Epidermal melanocyte (primary cell): ENCODE results near the gene PRICKLE3.
"Not testable (repeated sequence)": the region's sequence is repeated elsewhere in the genome, so short reads cannot be mapped to it uniquely, and the experiment has no call there.

Source experiments
- DNase-seq: peaks from one replicate; pipeline ENCODE4 v3.0.0; 2011; ENCODE audit warnings: low spot score; ENCODE audit not compliant: insufficient read length

Gene PRICKLE3

DNA sequence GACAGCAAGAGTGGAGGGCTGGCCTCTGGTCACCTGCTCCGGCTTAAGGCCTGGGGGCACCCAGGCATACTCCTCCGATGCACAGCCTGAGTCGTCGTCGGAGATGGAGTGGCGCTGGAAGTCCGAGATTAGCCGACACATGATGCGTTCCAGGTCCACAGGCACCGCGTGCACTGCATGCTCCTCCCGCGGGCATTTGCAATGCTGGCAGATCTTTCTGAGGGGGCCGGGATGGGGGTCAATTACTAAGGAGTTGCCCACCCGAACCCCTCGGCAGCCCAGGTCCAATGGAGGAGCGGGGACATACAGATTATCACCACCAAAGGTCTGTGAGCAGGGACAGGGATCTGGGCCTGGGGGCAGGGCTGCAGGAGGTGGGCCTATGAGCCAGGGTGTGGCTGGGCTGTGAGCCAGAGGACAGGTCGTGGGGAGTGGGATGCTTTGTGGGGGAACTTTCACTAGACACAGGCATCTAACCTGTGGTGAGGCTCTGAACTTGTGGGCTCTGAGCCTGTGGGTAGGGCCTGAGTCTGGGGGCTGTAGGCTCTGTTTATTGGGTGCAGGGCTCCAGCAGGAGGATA, 2.4 kb downstream of the PRICKLE3 start:
- no peak for DNase-seq

- DNase-seq: no peak
Measured at GRCh38 chrX:49179358-49179757, 6.8 kb downstream of the PRICKLE3 start.

DNA sequence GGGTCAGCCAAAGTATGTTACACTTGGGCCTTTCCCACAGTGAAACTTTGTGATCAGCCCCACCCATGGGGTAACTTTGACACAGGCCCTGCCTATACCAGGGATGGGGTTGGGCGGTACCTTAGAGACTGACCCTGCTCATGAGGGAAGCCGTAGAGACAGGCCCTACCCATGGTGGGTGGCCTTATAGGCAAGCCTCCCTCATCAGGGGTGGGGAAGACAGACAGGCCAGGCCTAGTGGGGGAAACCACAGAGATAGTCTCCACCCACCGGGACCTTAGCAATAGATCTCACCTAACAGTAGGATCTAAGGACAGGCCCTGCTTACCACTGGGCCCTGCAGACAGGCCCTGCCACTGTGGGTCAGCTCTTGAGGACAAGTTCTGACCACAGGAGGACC, 7.6 kb downstream of the PRICKLE3 start:
- no peak for DNase-seq

GRCh38 chrX:49177873-49178480, 8.2 kb downstream of the PRICKLE3 start:
- no peak for DNase-seq

DNA sequence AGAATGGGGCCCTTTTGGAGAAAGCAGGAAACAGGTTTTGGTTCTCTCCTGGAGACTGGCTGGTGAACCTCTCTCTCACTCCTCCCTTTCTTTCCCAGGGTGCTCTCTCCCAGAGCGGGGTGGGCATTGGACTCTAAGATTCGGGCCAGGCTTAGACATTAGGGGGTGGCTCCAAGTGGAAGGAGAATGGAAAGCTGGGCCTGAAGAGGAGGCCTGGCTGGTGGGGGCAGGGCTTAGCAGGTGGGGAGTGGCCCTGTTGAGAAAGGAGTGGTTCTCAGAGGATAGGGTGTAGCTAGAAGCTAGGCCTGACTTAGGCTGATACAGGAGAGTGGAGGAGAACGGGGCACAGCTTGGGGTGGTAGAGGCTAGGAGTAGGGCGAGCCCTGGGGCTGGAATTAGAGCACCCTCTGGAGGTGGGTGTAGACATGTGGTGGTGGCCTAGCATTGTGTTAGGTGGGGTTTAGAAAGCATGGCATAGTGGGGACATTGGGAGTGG, 8.8 kb downstream of the PRICKLE3 start:
- DNase-seq: no peak

GRCh38 chrX:49176421-49177326, 9.5 kb downstream of the PRICKLE3 start:
- DNase-seq: no peak

DNA sequence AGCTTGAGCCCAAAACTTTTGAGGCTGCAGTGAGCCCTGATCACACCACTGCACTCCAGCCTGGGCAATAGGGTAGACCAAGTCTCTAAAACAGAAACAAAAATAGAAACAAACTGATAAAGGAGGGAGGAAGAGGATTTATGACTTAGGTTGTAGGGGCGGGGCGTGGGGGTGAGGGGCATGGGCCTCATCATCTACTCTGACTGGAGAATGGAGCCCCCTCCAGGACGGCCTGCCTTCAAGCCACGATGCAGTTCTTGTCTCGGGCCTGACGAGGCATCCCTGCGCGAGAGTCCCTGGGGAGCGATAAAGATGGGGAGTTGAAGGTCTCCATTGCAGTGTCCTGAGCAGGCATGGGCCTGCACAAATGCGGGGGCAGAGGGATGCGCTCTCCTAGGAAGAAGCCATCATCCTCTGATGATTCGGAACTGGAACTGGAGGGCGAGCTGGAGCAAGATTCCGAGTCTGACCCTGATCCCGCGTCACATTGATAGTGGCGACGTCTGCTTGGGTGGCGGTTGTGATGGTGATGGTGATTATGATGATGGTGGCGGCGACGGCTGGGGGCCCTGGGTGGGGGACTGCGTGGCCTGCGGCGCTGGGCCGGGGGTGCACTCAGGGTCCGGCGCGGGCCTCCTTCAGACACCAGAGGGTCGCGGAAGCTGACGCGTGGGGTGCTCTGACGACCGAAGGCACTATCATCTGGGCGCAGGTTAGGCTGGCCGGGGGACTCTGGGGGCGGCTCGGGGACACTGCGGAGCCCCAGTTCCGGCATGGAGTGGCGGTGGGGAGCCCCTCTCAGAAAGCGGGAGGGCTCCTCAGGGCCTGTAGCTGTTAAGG, 10.5 kb downstream of the PRICKLE3 start:
- no peak for DNase-seq

- DNase-seq: no peak
Measured at GRCh38 chrX:49174723-49175122, 11.4 kb downstream of the PRICKLE3 start.

- DNase-seq: not testable (repeated sequence)
Measured at GRCh38 chrX:49173544-49173943, 12.6 kb downstream of the PRICKLE3 start.

DNA sequence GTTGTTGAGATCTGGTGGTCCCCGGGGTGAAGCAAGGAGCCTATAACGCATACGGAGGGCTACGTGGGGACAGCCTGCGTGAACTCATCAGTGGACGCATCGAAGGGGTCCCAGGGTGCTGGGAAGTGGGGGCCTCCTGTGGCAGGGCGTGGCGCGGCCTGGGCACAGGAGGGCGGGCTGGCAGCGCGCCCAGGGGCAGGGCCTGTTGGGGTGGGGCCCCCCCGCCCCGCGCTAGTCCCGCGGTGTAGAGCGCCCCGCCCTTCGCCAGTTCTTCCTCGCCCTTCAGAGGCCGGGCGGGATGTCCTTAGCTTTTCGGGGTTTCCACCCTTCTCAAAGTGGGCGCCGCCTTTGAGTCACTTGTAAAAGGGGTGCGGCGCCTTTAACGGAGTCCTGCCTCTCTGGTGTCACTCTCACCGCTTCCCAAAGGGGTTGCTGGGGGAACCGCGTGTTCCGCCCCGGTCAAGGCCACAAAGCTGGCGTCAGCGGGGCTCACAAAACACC, 13.8 kb downstream of the PRICKLE3 start:
- no peak for DNase-seq

DNA sequence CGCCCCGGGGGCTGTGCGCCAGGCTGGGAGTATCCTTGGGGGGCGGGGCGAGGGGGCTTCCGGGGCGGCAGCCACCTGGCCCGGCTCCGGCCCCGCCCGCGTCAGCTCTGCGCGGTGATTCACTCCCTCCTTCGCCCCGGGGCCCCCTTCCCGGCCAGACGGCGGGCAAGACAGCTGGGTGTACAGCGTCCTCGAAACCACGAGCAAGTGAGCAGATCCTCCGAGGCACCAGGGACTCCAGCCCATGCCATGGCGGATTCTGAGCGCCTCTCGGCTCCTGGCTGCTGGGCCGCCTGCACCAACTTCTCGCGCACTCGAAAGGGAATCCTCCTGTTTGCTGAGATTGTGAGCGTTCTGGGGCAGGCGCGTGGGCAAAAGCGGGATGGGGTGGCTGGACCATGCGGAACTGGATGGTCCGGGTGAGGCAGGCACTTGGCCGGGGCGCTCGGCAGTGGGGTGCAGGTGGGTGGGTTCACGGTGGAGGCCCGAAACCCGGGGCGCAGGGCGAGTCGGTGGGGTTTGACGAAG, 14.4 kb downstream of the PRICKLE3 start, which contains the start of gene PLP2:
PLP2 (plus strand) TSS at position 147 of the 528 bp plus-strand sequence; CDS start at position 250, 103 bp downstream.
- no peak for DNase-seq

DNA sequence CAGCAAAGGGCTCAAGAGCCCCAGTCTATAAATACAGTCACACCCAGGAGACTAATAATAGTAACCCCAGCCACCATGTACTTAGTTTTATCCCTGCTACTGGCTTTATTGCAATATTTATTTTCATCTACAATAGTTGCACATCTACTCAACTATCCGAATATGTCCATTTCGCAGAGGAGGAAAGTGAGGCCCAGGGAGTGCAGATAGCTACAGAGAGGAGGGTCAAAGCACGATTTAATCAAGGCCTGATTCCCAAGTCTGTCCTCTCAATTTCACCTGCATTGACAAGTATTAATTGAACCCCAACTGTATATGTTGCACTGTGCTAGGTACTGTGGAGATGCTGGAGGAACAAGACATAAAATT, 18.4 kb downstream of the PRICKLE3 start:
- no peak for DNase-seq

DNA sequence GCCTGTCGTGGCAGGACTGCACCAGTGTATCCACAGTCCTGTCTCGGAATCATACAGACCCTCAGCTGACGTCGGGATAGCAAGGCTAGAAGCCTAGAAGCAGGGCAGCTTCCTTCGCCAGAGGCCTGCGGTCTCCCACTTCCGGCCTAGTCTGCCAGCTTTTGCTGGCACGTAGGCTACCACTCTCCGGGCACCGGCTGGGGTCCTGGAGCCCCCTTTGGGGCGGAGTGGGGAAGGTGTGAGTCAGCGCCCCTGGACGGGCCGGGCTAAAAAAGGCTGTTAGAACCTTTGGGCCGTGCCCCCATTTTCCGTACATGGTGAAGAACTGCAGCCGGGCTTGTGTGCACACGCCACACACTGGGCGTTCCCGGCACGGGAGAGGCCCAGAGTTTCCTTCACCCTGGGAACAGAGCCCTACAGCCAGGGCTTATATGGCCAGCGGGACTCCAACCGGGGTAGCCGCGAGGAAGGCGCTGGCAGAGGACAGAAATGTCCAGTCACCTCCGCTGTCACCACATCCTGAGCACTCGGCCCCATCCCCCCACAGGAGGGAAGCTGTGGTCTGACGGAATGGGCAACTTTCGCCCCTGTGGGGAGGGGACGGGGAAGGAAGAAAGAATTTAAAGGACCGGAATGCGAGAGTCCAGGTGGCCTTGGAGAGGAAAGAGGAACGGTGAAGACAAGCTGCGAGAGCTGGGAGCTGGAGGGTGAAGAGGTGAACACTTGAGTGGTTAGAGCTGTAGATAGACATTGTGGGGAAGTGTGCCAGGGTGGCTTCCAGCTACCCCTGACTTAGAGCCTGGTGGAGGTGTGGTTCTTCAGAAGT, 19.0 kb downstream of the PRICKLE3 start:
- DNase-seq: no peak

- no peak for DNase-seq
Measured at GRCh38 chrX:49165901-49166881, 20.0 kb downstream of the PRICKLE3 start.

DNA sequence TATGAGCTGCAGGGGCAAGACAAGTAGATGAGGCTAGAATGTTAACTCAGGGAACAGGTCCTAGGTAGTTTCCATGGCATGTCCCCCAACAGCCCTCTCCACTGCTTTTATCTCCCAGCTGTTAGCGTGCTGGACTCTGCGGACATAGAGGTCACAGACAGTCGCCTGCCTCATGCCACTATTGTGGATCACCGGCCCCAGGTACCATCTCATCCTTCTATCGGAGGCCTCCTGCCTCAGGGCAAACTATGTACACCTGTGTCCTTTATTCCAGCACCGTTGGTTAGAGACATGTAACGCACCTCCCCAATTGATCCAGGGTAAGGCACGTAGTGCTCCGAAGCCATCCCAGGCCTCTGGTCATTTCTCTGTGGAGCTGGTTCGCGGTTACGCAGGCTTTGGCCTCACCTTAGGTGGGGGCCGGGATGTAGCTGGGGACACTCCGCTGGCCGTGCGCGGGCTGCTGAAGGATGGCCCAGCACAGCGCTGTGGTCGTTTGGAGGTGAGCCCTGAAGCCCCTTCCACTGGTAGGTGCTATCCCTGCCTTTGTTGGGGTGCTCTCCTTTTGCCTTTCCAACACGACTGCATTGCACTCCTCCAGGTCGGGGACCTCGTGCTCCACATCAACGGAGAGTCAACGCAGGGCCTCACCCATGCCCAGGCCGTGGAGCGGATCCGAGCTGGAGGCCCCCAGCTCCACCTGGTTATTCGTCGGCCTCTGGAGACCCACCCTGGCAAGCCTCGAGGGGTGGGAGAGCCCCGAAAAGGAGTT, 21.4 kb downstream of the PRICKLE3 start:
- DNase-seq: no peak

DNA sequence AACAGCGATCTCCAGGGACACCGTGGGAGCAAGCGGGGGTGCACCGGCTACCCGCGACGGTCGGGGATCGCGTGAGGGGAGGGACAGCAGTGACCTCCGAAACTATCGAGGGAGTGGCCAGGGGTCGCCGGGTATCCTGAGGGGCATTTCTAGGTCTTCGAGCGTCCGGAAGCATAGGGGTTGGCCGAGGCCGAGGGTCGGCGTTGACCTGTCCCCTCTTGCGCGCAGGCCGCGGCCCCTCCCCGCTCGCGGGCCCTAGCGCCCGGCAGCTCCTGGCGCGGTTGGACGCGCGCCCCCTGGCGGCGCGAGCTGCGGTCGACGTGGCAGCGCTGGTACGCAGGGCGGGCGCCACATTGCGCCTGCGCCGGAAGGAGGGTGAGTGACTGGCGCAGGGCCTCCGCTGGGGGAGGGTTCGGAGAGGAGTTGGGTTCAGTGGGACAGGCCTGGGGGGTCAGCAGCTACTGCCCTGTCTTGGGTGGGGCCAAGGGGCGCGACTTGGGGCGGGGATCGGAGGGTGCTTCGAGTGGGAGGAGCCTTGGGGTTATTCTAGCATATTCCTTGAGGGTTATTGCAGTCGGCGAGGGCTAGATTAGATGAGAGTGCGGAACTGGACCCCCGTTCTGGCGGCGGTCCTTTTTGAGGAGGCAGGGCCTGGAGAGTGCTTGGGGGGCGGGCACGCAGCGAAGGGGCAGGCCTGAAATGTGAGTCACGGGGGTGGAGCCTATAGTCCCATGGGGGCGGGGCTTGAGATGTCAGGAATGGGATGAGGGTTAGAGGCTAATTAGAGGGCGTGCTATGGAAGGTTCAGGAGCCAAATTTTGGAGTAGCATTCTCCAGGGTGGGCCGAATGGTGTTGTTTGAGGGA, 22.4 kb downstream of the PRICKLE3 start:
- DNase-seq: peak; percentile 54

- DNase-seq: no peak
Measured at GRCh38 chrX:49162620-49163019, 23.6 kb downstream of the PRICKLE3 start, which contains the start of gene MAGIX. MAGIX (plus strand) TSS chrX:49162758; CDS start chrX:49162890, 132 bp downstream.
